Medulla oblongata (tissue), 1 donor: ENCODE measurements around the gene PDE4D.

Experiments used
- DNase-seq: peaks from one replicate; pipeline ENCODE4 v3.0.0-alpha.2; 2015; ENCODE audit errors: extremely low spot score

PDE4D gene

GRCh38 chr5:59366784-59367183 lies 526.7 kb downstream of the PDE4D start:
- no peak for DNase-seq

GRCh38 chr5:59362438-59362837 lies 531.1 kb downstream of the PDE4D start:
- DNase-seq, result no peak

GRCh38 chr5:59361454-59361853 lies 532.1 kb downstream of the PDE4D start:
- DNase-seq, result no peak

- no peak for DNase-seq
Observed at GRCh38 chr5:59360130-59360555, 533.4 kb downstream of the PDE4D start.

- no peak for DNase-seq
Observed at GRCh38 chr5:59358005-59358861, 535.3 kb downstream of the PDE4D start.

- no peak for DNase-seq
Observed at GRCh38 chr5:59357381-59357977, 536.0 kb downstream of the PDE4D start.

- no peak for DNase-seq
Observed at GRCh38 chr5:59356813-59357380, 536.6 kb downstream of the PDE4D start.

- DNase-seq, result no peak
Observed at GRCh38 chr5:59354811-59355210, 538.7 kb downstream of the PDE4D start.

- DNase-seq, result no peak
Observed at GRCh38 chr5:59354274-59354673, 539.3 kb downstream of the PDE4D start.

GRCh38 chr5:59351076-59351794 lies 542.3 kb downstream of the PDE4D start:
- peak; percentile 82 for DNase-seq

- no peak for DNase-seq
Observed at GRCh38 chr5:59348189-59348588, 545.3 kb downstream of the PDE4D start.

- no peak for DNase-seq
Observed at GRCh38 chr5:59346982-59347381, 546.5 kb downstream of the PDE4D start.

GRCh38 chr5:59346514-59346913 lies 547.0 kb downstream of the PDE4D start:
- peak; percentile 78 for DNase-seq

- DNase-seq, result no peak
Observed at GRCh38 chr5:59342181-59342580, 551.3 kb downstream of the PDE4D start.

GRCh38 chr5:59341760-59342159 lies 551.8 kb downstream of the PDE4D start:
- DNase-seq, result no peak

- no peak for DNase-seq
Observed at GRCh38 chr5:59341155-59341554, 552.4 kb downstream of the PDE4D start.

GRCh38 chr5:59340637-59341036 lies 552.9 kb downstream of the PDE4D start:
- no peak for DNase-seq

GRCh38 chr5:59337240-59337639 lies 556.3 kb downstream of the PDE4D start:
- no peak for DNase-seq

- DNase-seq, result peak; percentile 49
Observed at GRCh38 chr5:59335544-59335943, 558.0 kb downstream of the PDE4D start.

- DNase-seq, result no peak
Observed at GRCh38 chr5:59333416-59333815, 560.1 kb downstream of the PDE4D start.

- DNase-seq, result no peak
Observed at GRCh38 chr5:59332236-59332973, 561.1 kb downstream of the PDE4D start.

- no peak for DNase-seq
Observed at GRCh38 chr5:59330680-59331079, 562.8 kb downstream of the PDE4D start.
